MM.1S (cell line): Measurements from ENCODE around the gene TMEM26.

Source experiments
- DNase-seq: peaks from one replicate; pipeline ENCODE4 v3.0.0-alpha.2; 2015
- H2AFZ ChIP-seq: fragments of 300-600 bp; sonication (generic); 2 replicates; pipeline ENCODE4 v1.6.0; 2016; ENCODE audit warnings: antibody characterized with exemption, low read length
- H3F3A ChIP-seq: fragments of 300-600 bp; sonication (generic); 2 replicates; pipeline ENCODE4 v1.6.1; 2016; ENCODE audit warnings: mild to moderate bottlenecking, antibody characterized with exemption, low read length, moderate library complexity, mixed read lengths; ENCODE audit not compliant: insufficient read depth
- H3K27ac ChIP-seq: fragments of 300-600 bp; sonication (generic); 2 replicates; pipeline ENCODE4 v1.5.1; 2016; ENCODE audit warnings: mild to moderate bottlenecking, low read length
- H3K27me3 ChIP-seq: fragments of 300-600 bp; sonication (generic); replicated peaks from 2 replicates; pipeline ENCODE4 v1.6.0; 2016; ENCODE audit warnings: low read length; ENCODE audit not compliant: insufficient read depth
- H3K36me3 ChIP-seq: fragments of 300-600 bp; sonication (generic); replicated peaks from 2 replicates; pipeline ENCODE4 v1.6.1; 2016; ENCODE audit warnings: mild to moderate bottlenecking, low read length, mixed read lengths; ENCODE audit not compliant: insufficient read depth
- H3K4me1 ChIP-seq: fragments of 300-600 bp; sonication (generic); 2 replicates; pipeline ENCODE4 v1.6.1; 2016; ENCODE audit warnings: low read length, mixed read lengths
- H3K4me2 ChIP-seq: fragments of 300-600 bp; sonication (generic); 2 replicates; pipeline ENCODE4 v1.6.0; 2016; ENCODE audit warnings: low read depth, low read length
- H3K4me3 ChIP-seq: fragments of 300-600 bp; sonication (generic); 2 replicates; pipeline ENCODE4 v1.5.1; 2016; ENCODE audit warnings: low read length, mixed read lengths
- H3K79me2 ChIP-seq: fragments of 300-600 bp; sonication (generic); 2 replicates; pipeline ENCODE4 v1.6.1; 2016; ENCODE audit warnings: mixed run types, low read length, mixed read lengths
- H3K9ac ChIP-seq: fragments of 300-600 bp; sonication (generic); 2 replicates; pipeline ENCODE4 v1.6.1; 2016; ENCODE audit warnings: low read length, mixed read lengths
- H3K9me2 ChIP-seq: fragments of 300-600 bp; sonication (generic); replicated peaks from 2 replicates; pipeline ENCODE4 v1.6.1; 2016; ENCODE audit warnings: mild to moderate bottlenecking, low read length, mixed read lengths; ENCODE audit not compliant: insufficient read depth
- H3K9me3 ChIP-seq: fragments of 300-600 bp; sonication (generic); replicated peaks from 2 replicates; pipeline ENCODE4 v1.6.1; 2016; ENCODE audit warnings: mild to moderate bottlenecking, low read length, mixed read lengths; ENCODE audit not compliant: insufficient read depth
- H4K20me1 ChIP-seq: fragments of 300-600 bp; sonication (generic); 2 replicates; pipeline ENCODE4 v1.6.1; 2016; ENCODE audit warnings: mild to moderate bottlenecking, low read length, moderate library complexity, mixed read lengths; ENCODE audit not compliant: insufficient read depth
- CTCF ChIP-seq: fragments of 300-600 bp; sonication (generic); IDR thresholded peaks from 2 replicates; pipeline ENCODE4 v1.5.1; 2016; ENCODE audit warnings: antibody characterized with exemption, low read length, mixed read lengths
- EZH2 ChIP-seq: fragments of 300-600 bp; sonication (generic); optimal IDR thresholded peaks from 2 replicates; pipeline ENCODE3; 2017; ENCODE audit warnings: low read depth, mild to moderate bottlenecking, antibody characterized with exemption, low read length, mixed read lengths
- EZH2phosphoT487 ChIP-seq: fragments of 300-600 bp; sonication (generic); IDR thresholded peaks from 2 replicates; pipeline ENCODE4 v1.6.1; 2018; ENCODE audit warnings: antibody characterized with exemption, low read length

The TMEM26 gene

DNA sequence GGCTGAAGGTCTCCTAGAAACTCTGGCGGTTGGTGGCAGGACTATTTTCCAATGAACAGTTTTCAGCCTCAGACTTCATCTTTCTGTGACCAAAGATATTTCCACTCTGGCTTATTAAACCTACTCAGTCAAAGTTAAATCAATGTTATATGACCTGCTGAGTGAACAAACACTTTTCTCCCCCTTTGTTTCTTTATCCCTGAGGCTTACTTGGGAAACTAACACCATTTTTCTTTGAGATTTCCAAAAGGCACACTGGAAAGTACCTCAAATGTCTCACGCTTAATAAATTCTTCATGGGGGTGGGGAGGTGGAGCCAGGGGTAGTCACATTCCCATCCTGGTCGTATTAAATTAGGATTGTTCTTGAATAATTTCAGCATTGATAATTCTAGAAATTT is 1.8 kb downstream of the TMEM26 start:
- TF ChIP-seq CTCF (no peak), EZH2 (no peak), EZH2phosphoT487 (no peak)
- no peaks in the 10 kb centered on the region for H4K20me1 ChIP-seq
- no peak overlapping the region for H3K4me2 ChIP-seq
- H3K36me3 ChIP-seq = no peaks in the 10 kb centered on the region
- H3K27ac ChIP-seq = no peak overlapping the region
- H3K27me3 ChIP-seq = no peaks in the 10 kb centered on the region
- H3K9me3 ChIP-seq = no peaks in the 10 kb centered on the region
- H3K9me2 ChIP-seq = no peaks in the 10 kb centered on the region
- H3K79me2 ChIP-seq = no peaks in the 10 kb centered on the region
- H3K4me1 ChIP-seq = no peaks in the 10 kb centered on the region
- DNase-seq = no peak
- no peak overlapping the region for H2AFZ ChIP-seq
- no peak overlapping the region for H3K9ac ChIP-seq
- H3K4me3 ChIP-seq = no peak overlapping the region
- H3F3A ChIP-seq = no peaks in the 10 kb centered on the region

GRCh38 chr10:61448841-61449600 is 4.2 kb downstream of the TMEM26 start:
- H3K4me3 ChIP-seq = no peak overlapping the region
- no peaks in the 10 kb centered on the region for H4K20me1 ChIP-seq
- H3K9me3 ChIP-seq = no peaks in the 10 kb centered on the region
- H3K9ac ChIP-seq = no peak overlapping the region
- no peaks in the 10 kb centered on the region for H3K9me2 ChIP-seq
- H3K4me2 ChIP-seq = no peak overlapping the region
- no peaks in the 10 kb centered on the region for H3K27me3 ChIP-seq
- no peak for TF ChIP-seq EZH2phosphoT487
- TF ChIP-seq CTCF = no peak
- no peak for TF ChIP-seq EZH2
- no peaks in the 10 kb centered on the region for H3K79me2 ChIP-seq
- no peaks in the 10 kb centered on the region for H3F3A ChIP-seq
- H3K27ac ChIP-seq = no peak overlapping the region
- DNase-seq = no peak
- H3K4me1 ChIP-seq = no peaks in the 10 kb centered on the region
- H3K36me3 ChIP-seq = no peaks in the 10 kb centered on the region
- no peak overlapping the region for H2AFZ ChIP-seq

- H3F3A ChIP-seq = no peaks in the 10 kb centered on the region
- H4K20me1 ChIP-seq = no peaks in the 10 kb centered on the region
- H3K79me2 ChIP-seq = no peaks in the 10 kb centered on the region
- no peak overlapping the region for H3K4me2 ChIP-seq
- H2AFZ ChIP-seq = no peak overlapping the region
- no peaks in the 10 kb centered on the region for H3K9me2 ChIP-seq
- TF ChIP-seq EZH2phosphoT487 = no peak
- TF ChIP-seq CTCF = no peak
- TF ChIP-seq EZH2 = no peak
- DNase-seq = no peak
- H3K9ac ChIP-seq = no peak overlapping the region
- no peaks in the 10 kb centered on the region for H3K4me1 ChIP-seq
- H3K4me3 ChIP-seq = no peak overlapping the region
- no peaks in the 10 kb centered on the region for H3K27me3 ChIP-seq
- H3K36me3 ChIP-seq = no peaks in the 10 kb centered on the region
- H3K9me3 ChIP-seq = no peaks in the 10 kb centered on the region
- no peak overlapping the region for H3K27ac ChIP-seq
These were observed 5.1 kb downstream of the TMEM26 start for GRCh38 chr10:61448091-61448490.
